HG02763 (cell line): ENCODE results near the gene RIPOR3.
"Not testable (repeated sequence)": the region's sequence is repeated elsewhere in the genome, so short reads cannot be mapped to it uniquely, and the experiment has no call there.

Source experiments
- ATAC-seq: cut with Tn5 transposase; IDR thresholded peaks from one replicate; pipeline ENCODE4 v1.9.1; 2021; ENCODE audit warnings: mild to moderate bottlenecking, moderate library complexity; ENCODE audit not compliant: unreplicated experiment

RIPOR3 gene

GRCh38 chr20:50611128-50611810 is 80.1 kb downstream of the RIPOR3 start:
- ATAC-seq, result no peak

GRCh38 chr20:50610212-50610718 is 81.1 kb downstream of the RIPOR3 start:
- no peak for ATAC-seq

GRCh38 chr20:50609438-50609989 is 81.8 kb downstream of the RIPOR3 start:
- ATAC-seq, result no peak

GRCh38 chr20:50608750-50609104 is 82.6 kb downstream of the RIPOR3 start:
- ATAC-seq, result no peak

DNA sequence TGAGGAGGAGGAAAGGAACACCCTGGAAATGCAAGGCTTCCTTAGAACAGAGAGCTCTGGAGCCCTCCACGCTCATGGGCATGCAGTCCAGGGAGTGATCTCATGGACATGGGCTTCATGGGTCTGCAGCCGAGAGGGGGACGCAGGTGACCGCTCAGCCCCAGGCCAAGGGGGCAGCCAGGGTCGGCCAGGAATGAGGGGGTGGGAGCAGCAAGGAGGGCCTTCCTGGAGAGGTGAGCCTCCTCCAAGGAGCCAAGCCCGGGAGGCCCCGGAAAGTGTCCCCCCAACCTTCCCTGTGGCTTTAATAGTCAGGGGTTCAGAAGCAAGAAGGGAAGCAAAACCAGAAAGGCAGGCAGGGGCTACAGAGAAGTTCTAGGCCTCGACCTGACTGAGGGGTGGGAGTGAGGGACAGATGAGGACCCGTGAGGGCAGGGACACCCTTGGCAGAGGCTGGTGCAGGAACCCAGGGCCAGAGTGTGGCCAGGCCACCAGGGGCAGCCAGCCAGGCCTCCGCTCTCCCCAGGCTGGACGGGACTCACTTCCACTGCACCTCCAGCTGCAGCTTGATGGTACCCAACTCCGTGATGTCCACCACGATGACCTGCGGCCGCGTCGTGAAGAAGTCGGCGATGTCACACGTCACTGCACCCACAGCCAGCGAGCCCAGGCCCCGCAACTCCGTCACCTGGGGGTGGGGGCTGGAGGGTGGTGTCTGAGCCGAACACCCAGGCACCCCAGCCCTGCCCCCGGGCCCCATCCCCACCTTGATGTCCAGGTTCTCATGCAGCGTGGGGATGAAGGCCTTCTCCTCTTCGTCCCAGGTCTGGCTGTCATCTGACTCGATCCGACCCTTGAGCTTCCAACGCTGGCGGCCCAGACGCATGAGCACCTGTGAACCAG is 83.2 kb downstream of the RIPOR3 start:
- no peak for ATAC-seq

DNA sequence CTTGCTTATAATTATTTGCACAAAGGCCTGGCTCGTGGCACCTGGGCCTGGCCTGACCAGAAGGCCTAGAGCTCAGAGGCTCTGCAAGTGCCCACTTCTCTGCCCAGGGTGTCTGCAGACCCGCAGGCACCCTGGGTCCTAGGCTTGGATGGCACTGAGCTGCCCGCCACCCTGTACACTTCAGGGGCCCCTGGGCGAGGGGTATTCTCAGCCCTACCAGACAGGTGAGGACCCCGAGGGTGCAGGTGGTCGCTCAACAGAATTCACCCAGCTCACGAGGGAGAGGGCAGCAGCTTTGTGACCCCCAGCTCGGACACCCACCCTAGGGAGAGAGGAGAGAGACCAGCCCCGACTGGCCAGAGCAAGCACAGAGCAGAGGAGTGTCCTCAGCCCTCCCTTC is 83.9 kb downstream of the RIPOR3 start:
- no peak for ATAC-seq

GRCh38 chr20:50605136-50605535 is 86.2 kb downstream of the RIPOR3 start:
- ATAC-seq, result no peak

DNA sequence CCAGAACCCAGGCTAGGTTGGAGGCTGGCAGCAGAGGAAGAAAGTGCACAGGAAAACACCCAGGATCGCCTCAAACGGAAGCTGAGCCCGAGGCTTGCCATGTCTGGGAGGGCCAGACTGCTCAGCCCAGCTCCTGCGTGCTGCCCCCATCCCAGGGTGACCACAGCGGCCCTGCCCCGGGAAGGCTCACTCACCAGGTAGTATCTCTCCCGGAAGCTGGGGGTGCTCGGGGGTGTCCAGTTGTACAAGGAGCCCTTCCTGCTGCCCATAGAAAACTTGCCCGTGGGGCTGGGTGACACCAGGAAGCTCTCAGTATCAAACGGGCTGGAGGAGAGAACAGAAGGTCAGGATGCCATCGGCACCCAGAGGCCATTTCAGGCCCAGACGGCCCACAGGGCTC is 86.9 kb downstream of the RIPOR3 start:
- ATAC-seq, result no peak

GRCh38 chr20:50602432-50603088 is 88.8 kb downstream of the RIPOR3 start:
- no peak for ATAC-seq

DNA sequence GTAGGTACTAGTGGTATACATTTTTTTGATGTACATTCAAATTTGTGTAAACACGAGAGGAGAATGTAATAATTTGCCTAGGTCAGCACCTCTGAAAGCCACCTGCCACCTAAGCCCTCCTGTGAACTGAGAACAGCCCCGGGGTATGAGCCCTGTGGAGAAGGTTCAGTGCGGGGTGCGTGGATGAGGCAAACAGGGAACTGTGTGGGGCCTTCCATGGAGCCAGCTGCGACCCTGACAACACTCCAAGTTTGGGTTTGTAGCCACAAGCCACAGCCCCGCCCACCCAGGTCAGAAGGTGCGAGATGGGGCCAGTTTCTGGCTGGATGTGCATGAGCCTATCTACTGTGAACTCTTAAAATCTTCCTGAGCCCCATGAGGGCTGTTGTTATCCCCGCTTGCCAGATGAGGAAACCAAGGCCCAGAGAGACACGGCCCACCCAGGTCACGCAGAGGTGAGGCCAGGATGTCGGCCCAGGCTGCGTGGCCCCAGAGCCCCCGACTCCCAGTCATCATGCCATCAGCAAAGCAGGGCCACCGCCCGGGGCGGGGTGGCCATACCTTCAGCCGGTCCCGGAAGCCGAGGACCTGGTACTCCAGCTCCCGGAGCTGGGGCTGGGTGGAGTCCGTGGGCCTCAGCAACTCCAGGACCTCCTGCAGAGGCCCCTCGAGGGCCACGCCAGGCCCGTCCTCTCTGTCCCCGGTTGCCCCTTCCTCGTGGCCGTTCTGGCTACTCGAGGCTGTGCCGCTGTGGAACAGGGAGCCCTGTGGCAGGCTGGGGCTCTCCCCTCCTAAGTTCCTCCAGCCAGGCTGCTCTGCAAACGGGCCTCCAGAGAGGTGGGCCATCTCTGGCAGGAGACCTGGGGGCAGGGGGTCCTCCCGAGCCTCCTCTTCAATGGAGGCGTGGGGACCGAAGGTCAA is 89.6 kb downstream of the RIPOR3 start:
- no peak for ATAC-seq

GRCh38 chr20:50600281-50600895 is 91.0 kb downstream of the RIPOR3 start:
- ATAC-seq, result no peak

GRCh38 chr20:50598768-50599167 is 92.6 kb downstream of the RIPOR3 start:
- not testable (repeated sequence) for ATAC-seq

- ATAC-seq, result no peak
Observed at GRCh38 chr20:50598074-50598473, 93.3 kb downstream of the RIPOR3 start.

- no peak for ATAC-seq
Observed at GRCh38 chr20:50597406-50597969, 93.9 kb downstream of the RIPOR3 start.

- no peak for ATAC-seq
Observed at GRCh38 chr20:50596694-50597021, 94.7 kb downstream of the RIPOR3 start.

DNA sequence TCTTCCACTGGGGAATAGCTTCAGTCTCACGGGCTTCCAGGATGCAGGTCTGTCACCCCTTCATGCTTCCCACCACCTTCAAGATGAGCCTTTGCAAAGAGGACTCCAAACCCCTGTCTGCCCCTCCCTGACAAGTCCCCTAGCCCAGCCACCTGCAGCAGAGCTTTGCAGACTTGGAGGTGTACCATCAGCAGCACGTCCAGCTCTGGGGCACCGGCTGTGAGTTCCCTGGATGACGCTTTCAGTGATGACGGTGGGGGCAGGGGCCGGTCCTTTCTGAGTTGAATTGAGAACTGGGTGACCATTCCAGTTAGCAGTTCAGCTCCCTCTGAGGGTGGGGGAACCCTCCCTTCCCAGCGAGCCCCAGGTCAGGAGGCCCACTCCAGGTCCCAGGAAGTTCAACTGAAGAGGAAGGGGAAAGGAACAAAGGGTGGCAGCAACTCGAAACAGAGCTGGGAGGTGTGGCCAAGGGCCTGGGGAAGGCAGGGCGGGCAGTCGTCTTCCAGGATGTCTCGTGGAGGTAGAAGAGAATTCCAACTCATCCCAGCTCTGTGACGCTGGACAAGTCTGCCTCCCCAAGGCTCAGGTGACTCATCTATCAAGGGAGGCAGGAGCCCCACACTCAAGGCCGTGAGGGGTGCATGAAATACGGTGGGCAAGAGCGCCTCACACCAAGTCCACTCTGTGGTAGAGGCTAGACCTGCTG is 95.2 kb downstream of the RIPOR3 start:
- no peak for ATAC-seq

- ATAC-seq, result no peak
Observed at GRCh38 chr20:50595433-50595895, 95.9 kb downstream of the RIPOR3 start.

- no peak for ATAC-seq
Observed at GRCh38 chr20:50594591-50595432, 96.5 kb downstream of the RIPOR3 start.
